Activated CD8-positive, alpha-beta T cell treated with anti-CD3 and anti-CD28 coated beads for 36 hours (primary cell): ENCODE measurements around the gene RNF31. TPM values are rescaled to one million over a fixed set of nuclear protein-coding genes. Genes with fewer than 3 reads are reported as not detected.
A peak's percentile ranks its signal among the peaks of the same experiment; 100 is the strongest.

Experiments used
- ATAC-seq: fragments of 200-7000 bp; cut with Tn5 transposase; one replicate; pipeline ENCODE4 v1.10.0; 2021; ENCODE audit warnings: mild to moderate bottlenecking, moderate library complexity
- CTCF ChIA-PET: fragments of 350-600 bp; sonication (Branson Sonifier 250); formaldehyde crosslinking; loops from one replicate; lab custom pipeline; 2021; ENCODE audit warnings: antibody characterized with exemption; lab: Charles Lee
- POLR2A ChIA-PET: fragments of 350-600 bp; sonication (Branson Sonifier 250); formaldehyde crosslinking; loops from one replicate; lab custom pipeline; 2021; ENCODE audit warnings: antibody characterized with exemption; lab: Charles Lee
- DNase-seq: peaks from one replicate; pipeline ENCODE4 v3.0.0-alpha.2; 2020
- H3K27ac Mint-ChIP-seq: one replicate; pipeline ENCODE4 v1.8.0; 2021; ENCODE audit warnings: mild to moderate bottlenecking, mixed read lengths
- H3K27me3 Mint-ChIP-seq: one replicate; pipeline ENCODE4 v1.8.0; 2021; ENCODE audit warnings: mixed read lengths
- H3K36me3 Mint-ChIP-seq: one replicate; pipeline ENCODE4 v1.8.0; 2021; ENCODE audit warnings: low read depth, mixed read lengths
- H3K4me1 Mint-ChIP-seq: one replicate; pipeline ENCODE4 v1.8.0; 2021; ENCODE audit warnings: low read depth, mixed read lengths
- H3K4me3 Mint-ChIP-seq: one replicate; pipeline ENCODE4 v1.8.0; 2021; ENCODE audit warnings: mild to moderate bottlenecking, moderate library complexity, mixed read lengths
- H3K9me3 Mint-ChIP-seq: one replicate; pipeline ENCODE4 v1.8.0; 2021; ENCODE audit warnings: mixed read lengths
- CTCF ChIP-seq: fragments of 200-600 bp; IDR thresholded peaks from one replicate; pipeline ENCODE4 v1.8.0; 2022; ENCODE audit warnings: antibody characterized with exemption, mild to moderate bottlenecking
- intact Hi-C: fragments of 100-400 bp; cut with micrococcal nuclease; formaldehyde crosslinking; loops from one replicate; pipeline ENCODE4 v1.10.0; 2022
- total RNA-seq, 2 experiments: library from RNA; stranded (reverse); gene quantifications; one replicate each; pipeline ENCODE4 v1.2.3, GENCODE V29; 2021

RNF31 gene
- total RNA-seq, 2 experiments from 2014 or later, result 71.6 to 75.0 TPM

- H3K36me3 Mint-ChIP-seq, result peaks cover 18% of the 10 kb centered on the region
- CTCF ChIA-PET, result interaction anchor here (1.2 to 6.0 kb wide), 11 partner anchors 18 to 481 kb away, joined by 4 to 37 read pairs (median 9); partner anchors contain the start of genes EMC9, FITM1, IRF9 and PCK2
- H3K27me3 Mint-ChIP-seq, result no peaks in the 10 kb centered on the region
- intact Hi-C loops, result no loop called here
- no peaks in the 10 kb centered on the region for H3K9me3 Mint-ChIP-seq
- peak overlapping the region; percentile 99 for H3K27ac Mint-ChIP-seq
- no peak for ATAC-seq
- peak overlapping the region; percentile 98 for H3K4me3 Mint-ChIP-seq
- POLR2A ChIA-PET, result interaction anchor here (0.9 to 7.0 kb wide), 17 partner anchors 9 to 125 kb away, joined by 3 to 62 read pairs (median 11); partner anchors contain the start of genes DHRS4L2, EMC9, FITM1 and GMPR2
- no peak for DNase-seq
- H3K4me1 Mint-ChIP-seq, result peaks cover 28% of the 10 kb centered on the region
- TF ChIP-seq CTCF, result no peak
Measured at GRCh38 chr14:24113379-24113800, 33.9 kb upstream of the RNF31 start.

- Mint-ChIP-seq H3K27me3 (no peaks in the 10 kb centered on the region), H3K4me3 (peak overlapping the region; percentile 98), H3K27ac (peak overlapping the region; percentile 99), H3K36me3 (peaks cover 23% of the 10 kb centered on the region), H3K4me1 (peaks cover 23% of the 10 kb centered on the region), H3K9me3 (no peaks in the 10 kb centered on the region)
- TF ChIP-seq CTCF, result no peak
- ChIA-PET POLR2A (interaction anchor here (0.6 to 7.0 kb wide), 22 partner anchors 9 to 126 kb away, joined by 3 to 62 read pairs (median 6); partner anchors contain the start of genes DHRS4L2, EMC9, FITM1 and GMPR2), CTCF (interaction anchor here (0.8 to 6.0 kb wide), 17 partner anchors 9 to 482 kb away, joined by 3 to 37 read pairs (median 6); partner anchors contain the start of genes CIDEB, EMC9, FITM1 and IRF9)
- ATAC-seq (peak; percentile 45), DNase-seq (peak; percentile 93)
- intact Hi-C loops, result loop anchor here (2.0 kb wide), 1 partner anchor 27 kb away; the partner anchor contains the start of gene EMC9
Measured at GRCh38 chr14:24113801-24114531, 33.3 kb upstream of the RNF31 start.

GRCh38 chr14:24114532-24115421 is 32.5 kb upstream of the RNF31 start, which contains the start of the genes DCAF11 and NRL:
Gene DCAF11, plus strand, starts transcription at chr14:24114777. Its CDS starts 818 bp downstream, at chr14:24115595.
Gene NRL, minus strand, starts transcription at chr14:24114949. Its CDS starts 32,101 bp downstream, at chr14:24082848.
- ChIA-PET POLR2A (interaction anchor here (0.6 to 7.0 kb wide), 23 partner anchors 10 to 126 kb away, joined by 3 to 62 read pairs (median 7); partner anchors contain the start of genes DHRS4L2, EMC9, FITM1 and IPO4), CTCF (interaction anchor here (0.7 to 6.0 kb wide), 20 partner anchors 9 to 483 kb away, joined by 3 to 37 read pairs (median 6); partner anchors contain the start of genes CIDEB, EMC9, FITM1 and IRF9)
- ATAC-seq (peak; percentile 88), DNase-seq (peak; percentile 99)
- intact Hi-C loops, result loop anchor here (2.0 kb wide), 1 partner anchor 26 kb away; the partner anchor contains the start of gene EMC9
- peak within 1 kb of the TSS; percentile 99 for H3K27ac Mint-ChIP-seq
- peak within 1 kb of the TSS; percentile 98 for H3K4me3 Mint-ChIP-seq
- TF ChIP-seq CTCF, result no peak
- no peaks in the 10 kb centered on the region for H3K9me3 Mint-ChIP-seq
- peaks cover 20% of the 10 kb centered on the region for H3K4me1 Mint-ChIP-seq
- H3K36me3 Mint-ChIP-seq, result peaks cover 29% of the 10 kb centered on the region
- H3K27me3 Mint-ChIP-seq, result no peaks in the 10 kb centered on the region

GRCh38 chr14:24115422-24116127 is 31.7 kb upstream of the RNF31 start:
- Mint-ChIP-seq H3K27me3 (no peaks in the 10 kb centered on the region), H3K4me1 (peaks cover 20% of the 10 kb centered on the region), H3K27ac (peak overlapping the region; percentile 99), H3K9me3 (no peaks in the 10 kb centered on the region), H3K36me3 (peaks cover 33% of the 10 kb centered on the region), H3K4me3 (peak overlapping the region; percentile 98)
- ChIA-PET CTCF (interaction anchor here (1.2 to 6.0 kb wide), 14 partner anchors 10 to 218 kb away, joined by 3 to 37 read pairs (median 9); partner anchors contain the start of genes EMC9, FITM1, IRF9 and PCK2), POLR2A (interaction anchor here (0.7 to 7.0 kb wide), 14 partner anchors 9 to 73 kb away, joined by 3 to 62 read pairs (median 14); partner anchors contain the start of genes EMC9, FITM1, IPO4 and IRF9)
- DNase-seq (no peak), ATAC-seq (no peak)
- intact Hi-C loops, result loop anchor here (2.0 kb wide), 1 partner anchor 25 kb away; the partner anchor contains the start of gene EMC9
- TF ChIP-seq CTCF, result no peak
